GM19397 (cell line): ENCODE measurements around the gene ZXDA.
"Not testable (repeated sequence)": the region's sequence is repeated elsewhere in the genome, so short reads cannot be mapped to it uniquely, and the experiment has no call there.

ENCODE experiments used
- ATAC-seq: cut with Tn5 transposase; IDR thresholded peaks from one replicate; pipeline ENCODE4 v1.9.1; 2021; ENCODE audit warnings: mild to moderate bottlenecking, moderate library complexity; ENCODE audit not compliant: unreplicated experiment

The ZXDA gene, protein sequence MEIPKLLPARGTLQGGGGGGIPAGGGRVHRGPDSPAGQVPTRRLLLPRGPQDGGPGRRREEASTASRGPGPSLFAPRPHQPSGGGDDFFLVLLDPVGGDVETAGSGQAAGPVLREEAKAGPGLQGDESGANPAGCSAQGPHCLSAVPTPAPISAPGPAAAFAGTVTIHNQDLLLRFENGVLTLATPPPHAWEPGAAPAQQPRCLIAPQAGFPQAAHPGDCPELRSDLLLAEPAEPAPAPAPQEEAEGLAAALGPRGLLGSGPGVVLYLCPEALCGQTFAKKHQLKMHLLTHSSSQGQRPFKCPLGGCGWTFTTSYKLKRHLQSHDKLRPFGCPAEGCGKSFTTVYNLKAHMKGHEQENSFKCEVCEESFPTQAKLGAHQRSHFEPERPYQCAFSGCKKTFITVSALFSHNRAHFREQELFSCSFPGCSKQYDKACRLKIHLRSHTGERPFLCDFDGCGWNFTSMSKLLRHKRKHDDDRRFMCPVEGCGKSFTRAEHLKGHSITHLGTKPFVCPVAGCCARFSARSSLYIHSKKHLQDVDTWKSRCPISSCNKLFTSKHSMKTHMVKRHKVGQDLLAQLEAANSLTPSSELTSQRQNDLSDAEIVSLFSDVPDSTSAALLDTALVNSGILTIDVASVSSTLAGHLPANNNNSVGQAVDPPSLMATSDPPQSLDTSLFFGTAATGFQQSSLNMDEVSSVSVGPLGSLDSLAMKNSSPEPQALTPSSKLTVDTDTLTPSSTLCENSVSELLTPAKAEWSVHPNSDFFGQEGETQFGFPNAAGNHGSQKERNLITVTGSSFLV

DNA sequence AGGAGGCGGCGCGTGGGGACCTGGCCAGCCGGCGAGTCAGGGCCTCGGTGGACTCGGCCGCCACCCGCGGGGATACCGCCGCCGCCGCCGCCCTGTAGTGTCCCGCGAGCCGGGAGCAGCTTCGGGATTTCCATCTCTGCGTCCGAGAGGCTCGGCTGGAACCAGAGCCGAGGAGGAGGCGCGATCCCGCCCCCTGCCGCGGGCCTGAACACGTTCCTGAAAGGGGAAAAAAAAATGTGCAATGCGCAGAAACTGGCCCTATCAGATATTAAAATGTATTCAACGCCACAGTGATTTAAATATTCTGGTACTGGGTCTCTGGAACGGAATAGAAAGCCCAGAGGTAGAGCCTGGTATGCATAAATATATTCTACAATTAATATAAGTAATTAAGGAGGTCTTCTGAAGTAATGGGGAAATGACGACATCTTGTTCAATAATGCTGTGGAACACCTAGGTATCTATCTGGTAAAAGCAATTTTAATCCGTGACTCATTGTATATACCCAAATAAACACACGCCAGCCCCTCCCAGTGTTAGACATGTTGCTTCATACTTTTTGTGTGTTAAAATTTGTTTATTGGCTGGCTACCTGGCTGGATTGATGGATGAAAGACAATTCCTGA, at the start of gene ZXDA:
Gene ZXDA (minus strand): TSS at position 172 of the 626 bp plus-strand sequence. CDS start 38 bp downstream, at position 134.
- ATAC-seq = peak; percentile 63

DNA sequence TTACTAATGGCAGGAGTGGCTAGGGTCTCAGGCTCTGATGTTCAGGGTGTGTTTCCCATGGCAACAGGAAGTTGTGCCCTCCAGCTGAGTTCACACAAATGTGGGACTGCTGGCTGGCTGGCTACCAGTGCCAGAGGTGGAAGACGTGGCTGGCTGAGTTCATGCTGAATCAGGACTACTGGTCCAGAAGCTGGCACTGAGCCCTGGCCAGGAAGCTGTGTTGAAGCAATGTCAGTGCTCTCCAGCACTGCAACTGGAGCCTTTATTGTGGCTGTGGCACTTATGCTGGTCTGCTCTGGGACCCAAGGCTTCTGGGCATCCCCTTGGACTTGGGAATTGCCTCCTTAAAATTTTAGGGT, 42.0 kb upstream of the ZXDA start:
- no peak for ATAC-seq

DNA sequence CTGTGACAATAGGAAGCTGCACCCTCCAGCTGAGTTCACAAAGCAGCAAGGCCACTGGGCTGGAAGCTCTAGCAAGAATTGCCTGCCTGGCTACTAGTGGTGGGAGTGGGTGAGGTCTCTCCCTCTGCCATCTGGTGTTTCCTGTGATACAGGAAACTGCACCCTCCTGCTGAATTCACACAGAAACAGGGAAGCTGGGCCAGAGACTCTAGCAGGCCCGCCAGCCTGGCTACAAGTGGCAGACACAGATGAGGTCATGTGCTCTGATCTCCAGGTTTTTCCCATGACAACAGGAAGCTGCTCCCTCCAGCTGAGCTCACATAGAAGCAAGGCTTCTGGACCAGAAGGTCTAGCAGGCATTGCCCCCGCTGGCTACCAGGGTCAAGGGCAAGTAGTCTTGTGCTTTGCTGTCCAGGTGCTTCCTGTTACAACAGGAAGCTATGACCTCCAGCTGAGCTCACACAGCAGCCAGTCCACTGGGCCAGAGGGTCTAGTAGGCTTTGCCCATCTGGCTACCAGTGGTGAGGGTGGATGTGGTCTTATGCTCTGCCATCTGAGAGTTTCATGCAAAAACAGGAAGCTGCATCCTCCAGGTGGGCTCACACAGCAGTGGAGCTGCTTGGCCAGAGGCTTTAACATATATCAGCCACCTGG, 41.5 kb upstream of the ZXDA start:
- peak; percentile 81 for ATAC-seq

- ATAC-seq = no peak
Observed at GRCh38 chrX:57933321-57933720, 23.1 kb upstream of the ZXDA start.

DNA sequence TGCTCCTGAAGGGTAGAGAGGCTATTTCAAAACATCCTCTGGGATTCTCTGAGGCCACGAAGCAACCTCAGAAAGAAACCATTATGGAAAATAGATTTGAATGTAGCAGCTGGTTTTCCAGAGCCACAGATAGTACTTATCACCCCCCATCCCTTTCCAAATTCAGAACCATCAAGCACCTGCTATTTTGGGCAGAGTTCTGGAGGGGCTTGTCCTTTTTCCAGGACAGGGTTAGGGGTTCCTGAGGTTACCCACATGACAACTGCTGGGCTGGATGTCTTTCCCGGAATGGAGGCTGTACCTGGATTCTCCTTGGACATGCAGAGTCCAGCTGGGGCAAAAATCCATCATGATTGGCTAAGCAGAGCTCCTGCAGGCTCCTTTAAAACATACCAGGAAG, 22.0 kb upstream of the ZXDA start:
- no peak for ATAC-seq

DNA sequence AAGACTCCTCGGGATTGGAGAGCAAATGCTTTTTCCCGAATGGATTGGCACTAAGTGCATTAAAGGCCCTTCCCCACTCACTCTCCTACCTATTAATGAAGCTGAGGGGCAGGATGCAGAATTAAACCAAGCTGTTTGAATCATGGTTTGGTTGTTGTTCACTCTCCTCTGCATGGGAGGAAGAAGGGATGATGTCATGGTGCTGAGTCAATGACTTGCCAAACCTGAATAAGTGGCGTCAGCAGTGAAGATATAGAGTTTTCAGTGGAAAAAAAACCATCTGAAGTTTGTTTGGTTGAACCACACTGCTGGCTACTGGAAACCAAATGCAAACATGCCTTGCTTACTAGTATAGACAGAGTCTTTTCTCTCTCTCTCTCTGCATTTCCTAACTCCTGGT, 19.8 kb upstream of the ZXDA start:
- ATAC-seq = no peak

- no peak for ATAC-seq
Observed at GRCh38 chrX:57929373-57929772, 19.1 kb upstream of the ZXDA start.

DNA sequence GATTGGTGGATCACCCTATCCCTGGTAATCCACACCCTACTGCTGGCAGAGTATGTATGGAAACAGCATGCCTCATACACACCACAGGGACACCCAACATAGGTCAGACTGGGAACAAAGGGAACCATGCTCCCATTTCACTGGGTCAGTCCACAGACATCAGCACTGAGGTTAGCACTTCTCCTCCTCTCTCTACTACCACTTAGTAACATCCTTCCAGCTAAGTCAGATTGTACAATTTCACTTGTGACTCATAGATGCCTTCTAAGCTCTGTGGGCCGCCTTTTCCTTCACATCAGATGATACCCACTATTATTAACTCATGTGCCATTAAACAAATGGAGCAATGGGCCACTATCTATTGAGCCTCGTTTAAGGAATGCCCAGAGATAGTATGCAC, 15.5 kb upstream of the ZXDA start:
- no peak for ATAC-seq

DNA sequence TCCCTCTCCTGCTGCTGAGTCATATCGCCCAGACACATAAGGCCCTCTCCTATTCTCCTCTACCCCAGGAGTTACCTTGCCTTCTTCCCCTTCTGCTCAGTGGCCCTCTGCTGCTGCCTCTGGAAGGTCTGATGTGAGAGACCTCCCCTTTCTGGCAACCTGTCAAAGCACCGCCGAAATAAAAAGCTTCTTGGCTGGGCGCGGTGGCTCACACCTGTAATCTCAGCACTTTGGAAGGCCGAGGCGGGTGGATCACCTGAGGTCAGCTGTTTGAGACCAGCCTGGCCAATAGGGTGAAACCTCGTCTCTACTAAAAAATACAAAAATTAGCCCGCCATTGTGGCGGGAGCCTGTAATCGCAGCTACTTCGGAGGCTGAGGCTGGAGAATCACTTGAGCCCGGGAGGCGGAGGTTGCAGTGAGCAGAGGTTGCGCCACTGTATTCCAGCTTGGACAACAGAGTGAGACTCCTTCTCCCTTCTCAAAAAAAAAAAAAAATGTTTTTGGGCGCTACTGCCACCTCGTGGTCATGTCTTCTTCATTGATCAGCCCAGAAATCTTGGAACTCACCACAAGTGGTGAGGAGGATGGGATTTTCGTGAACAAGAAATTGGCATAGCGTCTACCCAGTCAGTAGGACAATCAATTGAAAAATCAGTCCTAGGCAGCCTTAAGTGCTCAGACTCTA, 8.6 kb upstream of the ZXDA start:
- no peak for ATAC-seq

- no peak for ATAC-seq
Observed at GRCh38 chrX:57915680-57916079, 5.4 kb upstream of the ZXDA start.

DNA sequence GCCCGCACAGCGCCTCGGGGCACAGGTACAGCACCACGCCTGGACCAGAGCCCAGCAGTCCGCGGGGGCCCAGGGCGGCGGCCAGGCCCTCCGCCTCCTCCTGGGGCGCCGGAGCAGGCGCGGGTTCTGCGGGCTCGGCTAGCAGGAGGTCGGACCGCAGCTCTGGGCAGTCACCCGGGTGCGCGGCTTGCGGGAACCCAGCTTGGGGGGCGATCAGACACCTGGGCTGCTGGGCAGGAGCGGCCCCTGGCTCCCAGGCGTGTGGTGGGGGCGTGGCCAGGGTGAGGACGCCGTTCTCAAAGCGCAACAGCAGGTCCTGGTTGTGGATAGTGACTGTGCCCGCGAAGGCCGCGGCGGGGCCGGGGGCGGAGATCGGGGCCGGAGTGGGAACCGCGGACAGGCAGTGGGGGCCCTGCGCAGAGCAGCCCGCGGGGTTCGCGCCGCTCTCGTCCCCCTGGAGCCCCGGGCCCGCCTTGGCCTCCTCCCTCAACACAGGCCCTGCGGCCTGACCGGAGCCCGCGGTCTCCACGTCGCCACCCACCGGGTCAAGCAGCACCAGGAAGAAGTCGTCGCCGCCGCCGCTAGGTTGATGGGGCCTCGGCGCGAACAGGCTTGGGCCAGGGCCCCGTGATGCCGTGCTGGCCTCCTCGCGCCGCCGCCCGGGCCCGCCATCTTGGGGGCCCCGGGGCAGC, 517 bp downstream of the ZXDA start:
- peak; percentile 87 for ATAC-seq

GRCh38 chrX:57908972-57909594, 1.2 kb downstream of the ZXDA start:
- ATAC-seq = not testable (repeated sequence)

DNA sequence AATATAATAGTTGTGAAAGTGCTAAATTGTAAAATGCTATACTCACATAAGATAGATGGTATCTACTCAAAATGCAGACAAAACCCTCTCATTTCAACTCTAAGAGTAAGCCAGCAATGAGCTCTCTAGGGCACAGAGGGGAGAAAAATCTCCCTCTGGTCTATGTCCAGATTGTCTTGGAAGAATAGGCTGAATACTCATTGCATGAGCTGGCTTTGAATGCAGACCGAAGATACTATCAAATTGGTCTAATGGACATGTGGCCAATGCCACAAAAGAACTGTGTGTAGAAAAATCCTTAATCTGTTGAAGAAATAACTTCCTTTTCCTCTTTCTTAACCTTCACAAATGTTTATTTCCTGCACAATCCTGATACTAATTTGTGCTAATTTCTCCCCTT, 3.5 kb downstream of the ZXDA start:
- no peak for ATAC-seq

DNA sequence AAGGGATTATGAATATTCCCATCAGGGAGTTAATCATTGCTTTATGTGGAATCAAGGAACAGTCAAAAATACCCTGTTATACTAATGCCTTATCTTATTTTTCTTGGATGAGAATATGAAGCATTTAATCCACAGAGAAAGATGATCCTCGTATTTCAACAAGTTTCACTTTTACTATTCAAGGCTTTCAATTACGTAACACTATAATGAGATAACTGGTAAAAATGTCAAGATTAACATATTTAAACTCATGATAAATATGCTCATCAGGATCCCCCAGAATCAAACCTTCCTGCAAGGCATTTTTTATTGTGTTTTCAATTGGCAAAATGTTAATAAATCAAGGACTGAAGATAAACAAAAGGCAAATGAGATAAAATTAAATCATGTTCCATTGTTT, 5.1 kb downstream of the ZXDA start:
- no peak for ATAC-seq

DNA sequence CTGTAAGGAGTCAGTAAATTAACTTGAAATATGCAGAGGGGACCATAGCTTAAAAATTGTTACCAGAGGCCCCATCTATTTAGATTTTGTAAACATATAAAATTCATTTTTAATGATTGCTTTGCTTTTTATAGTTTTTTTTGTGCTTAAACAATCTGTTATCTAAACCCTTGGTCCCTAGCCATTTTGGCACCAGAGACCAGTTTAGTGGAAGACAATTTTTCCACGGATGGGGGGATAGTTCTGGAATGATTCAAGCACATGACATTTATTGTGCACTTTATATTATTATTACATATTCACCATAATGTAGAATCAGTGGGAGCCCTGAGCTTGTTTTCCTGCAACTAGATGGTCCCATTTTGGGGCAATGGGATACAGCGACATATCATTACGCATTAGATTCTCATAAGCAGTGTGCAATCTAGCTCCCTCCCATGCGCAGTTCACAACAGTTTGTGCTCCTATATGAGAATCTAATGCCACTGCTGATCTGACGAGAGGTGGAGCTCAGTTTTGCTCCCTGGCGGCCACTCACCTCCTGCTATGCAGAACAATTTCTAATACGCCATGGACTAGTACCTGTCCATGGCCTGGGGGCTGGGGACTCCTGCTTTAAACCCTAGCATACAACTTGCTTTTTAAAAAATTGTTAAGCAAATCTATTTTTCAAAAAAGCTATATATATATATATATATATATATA, 5.9 kb downstream of the ZXDA start:
- ATAC-seq = no peak

DNA sequence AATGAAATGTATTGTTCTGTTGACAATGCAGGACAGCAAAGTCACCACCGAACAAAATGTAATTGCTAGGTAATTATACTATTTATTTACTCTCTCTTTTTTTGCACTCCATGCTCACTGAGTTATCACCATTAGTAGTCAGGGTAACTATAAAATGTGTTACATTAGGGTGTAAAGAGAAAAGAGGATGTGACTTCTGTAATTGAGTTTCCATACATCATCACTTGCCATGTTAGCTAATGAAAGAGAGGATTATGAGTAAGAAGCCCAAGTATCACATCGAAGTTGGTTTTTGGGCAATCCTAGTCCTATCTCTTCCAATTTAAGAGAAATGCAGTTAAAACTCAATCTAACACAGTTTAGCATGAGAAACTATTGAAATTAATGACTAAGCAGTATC, 7.6 kb downstream of the ZXDA start:
- ATAC-seq = no peak

DNA sequence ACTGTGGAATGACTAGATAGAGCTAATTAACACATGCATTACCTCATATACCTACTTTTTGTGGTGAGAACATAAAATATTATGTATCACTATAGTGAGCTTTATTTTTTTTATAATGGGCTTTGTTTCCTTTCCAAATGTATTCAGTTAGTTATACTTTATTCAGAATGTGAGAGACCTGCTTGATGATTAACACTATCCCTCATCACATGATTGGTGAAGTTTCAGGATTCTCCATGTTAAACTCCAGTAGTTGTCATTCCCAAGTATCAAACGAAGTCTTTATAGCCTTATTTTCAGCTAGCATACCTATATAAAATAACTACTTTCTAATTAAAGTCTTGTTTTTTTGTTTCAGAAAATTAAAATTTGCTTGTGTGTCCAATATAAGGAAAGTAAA, 8.8 kb downstream of the ZXDA start:
- no peak for ATAC-seq

- ATAC-seq = no peak
Observed at GRCh38 chrX:57900975-57901374, 9.3 kb downstream of the ZXDA start.

DNA sequence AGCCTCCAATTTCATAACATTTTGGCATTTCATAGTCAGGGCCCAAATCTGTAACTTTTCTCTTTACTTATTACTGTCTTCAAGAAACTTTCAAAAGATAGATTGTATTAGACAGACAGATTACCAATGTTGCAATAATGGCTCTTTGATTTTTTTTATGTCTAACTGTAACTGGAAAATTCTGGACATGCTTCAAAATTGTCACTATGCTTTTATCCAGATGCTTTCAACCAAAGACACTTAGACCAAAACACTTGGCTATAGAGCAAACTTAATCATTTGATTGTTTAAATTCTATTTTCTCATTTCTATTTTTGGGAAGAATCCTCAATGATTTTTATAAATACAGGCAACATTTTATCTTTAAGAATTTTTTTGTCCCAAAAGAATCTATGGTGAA, 10.4 kb downstream of the ZXDA start:
- ATAC-seq = no peak
